Measurements from ENCODE around the gene DDX20. TPM values are rescaled to one million over a fixed set of nuclear protein-coding genes. Genes with fewer than 3 reads are reported as not detected.

The DDX20 gene
- polyA plus RNA-seq, 3 donors from 2014 or later = 4.1 to 12.3 (median 7.2) TPM

- DNase-seq = no peak
- peaks cover 7 to 28% (median 19%) of the 10 kb centered on the region in 3 donors for H3K36me3 Mint-ChIP-seq
Measured at GRCh38 chr1:111768625-111769024, 12.9 kb downstream of the DDX20 start.

GRCh38 chr1:111769517-111770146, 13.9 kb downstream of the DDX20 start:
- Mint-ChIP-seq H3K4me3 (no peak overlapping the region), H3K9me3 (no peaks in the 10 kb centered on the region), H3K4me1 (no peaks in the 10 kb centered on the region), H3K36me3 (peaks cover 1 to 22% (median 19%) of the 10 kb centered on the region in 3 donors), H3K27me3 (ENCODE audit: low read depth in 3 of 3) (no peaks in the 10 kb centered on the region), H3K27ac (peak overlapping the region in 2 of 6 donors; percentile 12 to 23)
- peak; percentile 34 to 53 (median 41) for DNase-seq

More at GRCh38 chr1:111768625-111769024, 12.9 kb downstream of the DDX20 start:
- no peaks in the 10 kb centered on the region for H3K27me3 Mint-ChIP-seq (ENCODE audit: low read depth in 3 of 3)
- no peak overlapping the region for H3K4me3 Mint-ChIP-seq
- H3K9me3 Mint-ChIP-seq = no peaks in the 10 kb centered on the region
- no peak overlapping the region for H3K27ac Mint-ChIP-seq
- H3K4me1 Mint-ChIP-seq = no peaks in the 10 kb centered on the region

GRCh38 chr1:111770916-111771315, 15.2 kb downstream of the DDX20 start:
- no peak for DNase-seq
- H3K9me3 Mint-ChIP-seq = no peaks in the 10 kb centered on the region
- H3K4me1 Mint-ChIP-seq = no peaks in the 10 kb centered on the region
- peaks cover 0 to 16% (median 14%) of the 10 kb centered on the region in 3 donors for H3K36me3 Mint-ChIP-seq
- no peaks in the 10 kb centered on the region for H3K27me3 Mint-ChIP-seq (ENCODE audit: low read depth in 3 of 3)
- H3K27ac Mint-ChIP-seq = no peak overlapping the region
- no peak overlapping the region for H3K4me3 Mint-ChIP-seq

- DNase-seq = no peak
- H3K27ac Mint-ChIP-seq = no peak overlapping the region
- no peaks in the 10 kb centered on the region for H3K9me3 Mint-ChIP-seq
- H3K4me3 Mint-ChIP-seq = no peak overlapping the region
- H3K4me1 Mint-ChIP-seq = no peaks in the 10 kb centered on the region
- H3K36me3 Mint-ChIP-seq = peaks cover 0 to 8% (median 3%) of the 10 kb centered on the region in 3 donors
- peaks cover 0 to 3% (median 2%) of the 10 kb centered on the region in 3 donors for H3K27me3 Mint-ChIP-seq (ENCODE audit: low read depth in 3 of 3)
Measured at GRCh38 chr1:111775966-111776365, 20.3 kb downstream of the DDX20 start.

- H3K4me1 Mint-ChIP-seq = no peaks in the 10 kb centered on the region
- no peaks in the 10 kb centered on the region for H3K9me3 Mint-ChIP-seq
- H3K4me3 Mint-ChIP-seq = no peak overlapping the region
- H3K27me3 Mint-ChIP-seq (ENCODE audit: low read depth in 3 of 3) = peaks cover 0 to 3% (median 2%) of the 10 kb centered on the region in 3 donors
- no peak overlapping the region for H3K27ac Mint-ChIP-seq
- peaks cover 0 to 13% (median 3%) of the 10 kb centered on the region in 3 donors for H3K36me3 Mint-ChIP-seq
- DNase-seq = no peak
Measured at GRCh38 chr1:111776391-111776790, 20.7 kb downstream of the DDX20 start.

- no peaks in the 10 kb centered on the region for H3K9me3 Mint-ChIP-seq
- H3K4me3 Mint-ChIP-seq = no peak overlapping the region
- no peak overlapping the region for H3K27ac Mint-ChIP-seq
- no peaks in the 10 kb centered on the region for H3K4me1 Mint-ChIP-seq
- DNase-seq = no peak
- peaks cover 0 to 13% (median 3%) of the 10 kb centered on the region in 3 donors for H3K36me3 Mint-ChIP-seq
- H3K27me3 Mint-ChIP-seq (ENCODE audit: low read depth in 3 of 3) = peaks cover 0 to 3% (median 2%) of the 10 kb centered on the region in 3 donors
Measured at GRCh38 chr1:111776861-111777260, 21.2 kb downstream of the DDX20 start.

GRCh38 chr1:111777301-111777700, 21.6 kb downstream of the DDX20 start:
- Mint-ChIP-seq H3K4me1 (no peaks in the 10 kb centered on the region), H3K27ac (no peak overlapping the region), H3K4me3 (no peak overlapping the region), H3K36me3 (peaks cover 0 to 13% (median 3%) of the 10 kb centered on the region in 3 donors), H3K9me3 (no peaks in the 10 kb centered on the region), H3K27me3 (ENCODE audit: low read depth in 3 of 3) (peaks cover 0 to 3% (median 2%) of the 10 kb centered on the region in 3 donors)
- no peak for DNase-seq

- Mint-ChIP-seq H3K36me3 (peaks cover 0 to 17% (median 3%) of the 10 kb centered on the region in 3 donors), H3K27me3 (ENCODE audit: low read depth in 3 of 3) (peaks cover 0 to 3% (median 2%) of the 10 kb centered on the region in 3 donors), H3K4me1 (no peaks in the 10 kb centered on the region), H3K27ac (no peak overlapping the region), H3K4me3 (no peak overlapping the region), H3K9me3 (no peaks in the 10 kb centered on the region)
- no peak for DNase-seq
Measured at GRCh38 chr1:111778066-111778465, 22.4 kb downstream of the DDX20 start.

GRCh38 chr1:111778541-111779051, 22.9 kb downstream of the DDX20 start:
- Mint-ChIP-seq H3K27me3 (ENCODE audit: low read depth in 3 of 3) (peaks cover 0 to 3% (median 2%) of the 10 kb centered on the region in 3 donors), H3K36me3 (peaks cover 0 to 22% (median 3%) of the 10 kb centered on the region in 3 donors), H3K9me3 (no peaks in the 10 kb centered on the region), H3K4me1 (no peaks in the 10 kb centered on the region), H3K4me3 (no peak overlapping the region), H3K27ac (no peak overlapping the region)
- DNase-seq = no peak

GRCh38 chr1:111779546-111779945, 23.8 kb downstream of the DDX20 start:
- H3K27me3 Mint-ChIP-seq (ENCODE audit: low read depth in 3 of 3) = peaks cover 0 to 3% (median 2%) of the 10 kb centered on the region in 3 donors
- H3K27ac Mint-ChIP-seq = no peak overlapping the region
- H3K4me3 Mint-ChIP-seq = no peak overlapping the region
- no peaks in the 10 kb centered on the region for H3K9me3 Mint-ChIP-seq
- DNase-seq = no peak
- H3K36me3 Mint-ChIP-seq = peaks cover 0 to 22% (median 3%) of the 10 kb centered on the region in 3 donors
- no peaks in the 10 kb centered on the region for H3K4me1 Mint-ChIP-seq

GRCh38 chr1:111784273-111784901, 28.7 kb downstream of the DDX20 start:
- H3K9me3 Mint-ChIP-seq = no peaks in the 10 kb centered on the region
- no peak for DNase-seq
- H3K27me3 Mint-ChIP-seq (ENCODE audit: low read depth in 3 of 3) = peaks cover 0 to 7% (median 2%) of the 10 kb centered on the region in 3 donors
- no peaks in the 10 kb centered on the region for H3K4me1 Mint-ChIP-seq
- no peak overlapping the region for H3K4me3 Mint-ChIP-seq
- H3K36me3 Mint-ChIP-seq = peaks cover 0 to 18% (median 0%) of the 10 kb centered on the region in 3 donors
- no peak overlapping the region for H3K27ac Mint-ChIP-seq

GRCh38 chr1:111786669-111787207, 31.0 kb downstream of the DDX20 start:
- no peaks in the 10 kb centered on the region for H3K4me1 Mint-ChIP-seq
- H3K9me3 Mint-ChIP-seq = no peaks in the 10 kb centered on the region
- no peak overlapping the region for H3K4me3 Mint-ChIP-seq
- peaks cover 2 to 10% (median 3%) of the 10 kb centered on the region in 3 donors for H3K27me3 Mint-ChIP-seq (ENCODE audit: low read depth in 3 of 3)
- H3K27ac Mint-ChIP-seq = peak overlapping the region in 1 of 6 donors; percentile 3
- H3K36me3 Mint-ChIP-seq = peaks cover 0 to 9% (median 0%) of the 10 kb centered on the region in 3 donors
- no peak for DNase-seq

- H3K9me3 Mint-ChIP-seq = no peaks in the 10 kb centered on the region
- no peaks in the 10 kb centered on the region for H3K4me1 Mint-ChIP-seq
- peaks cover 2 to 13% (median 3%) of the 10 kb centered on the region in 3 donors for H3K27me3 Mint-ChIP-seq (ENCODE audit: low read depth in 3 of 3)
- H3K4me3 Mint-ChIP-seq = no peak overlapping the region
- no peaks in the 10 kb centered on the region for H3K36me3 Mint-ChIP-seq
- DNase-seq = no peak
- H3K27ac Mint-ChIP-seq = no peak overlapping the region
Measured at GRCh38 chr1:111789142-111789541, 33.4 kb downstream of the DDX20 start.

Measured in immature natural killer cell (primary cell).